Measurements from ENCODE around the gene TSPAN18.

Gene TSPAN18

DNA sequence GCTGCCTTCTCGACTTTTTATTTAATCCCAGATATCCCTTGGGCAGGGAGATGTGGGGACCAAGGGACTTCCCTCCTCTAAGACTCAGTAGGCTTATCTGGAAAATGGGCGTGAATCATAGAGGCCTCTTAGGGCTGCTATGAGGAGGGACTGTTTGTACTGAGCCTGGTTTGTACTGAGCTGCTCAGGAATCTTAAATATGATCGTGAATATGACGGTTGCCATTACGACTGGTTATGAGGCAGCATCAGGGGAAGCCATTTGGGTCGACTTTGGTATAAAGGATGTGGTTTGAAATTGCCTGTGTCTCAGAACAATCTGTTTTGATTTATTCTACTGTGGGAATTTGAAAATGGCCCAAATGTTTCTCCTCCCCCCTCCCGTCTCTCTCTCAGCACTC, 20.6 kb downstream of the TSPAN18 start:
- Histone ChIP-seq H3K14ac (ENCODE audit: low read length) (no peak overlapping the region), H3K27ac (replicated peaks; ENCODE audit: low read length) (no peak overlapping the region), H3K23ac (ENCODE audit: low read depth, low read length, poor library complexity) (no peak overlapping the region), H3K9ac (ENCODE audit: low read depth, low read length, poor library complexity) (no peak overlapping the region), H2BK15ac (ENCODE audit: low read length) (no peak overlapping the region), H3K27me3 (ENCODE audit: control insufficient read depth in 3 of 3, insufficient read depth in 3 of 3, low read depth in 1 of 3, low read length in 3 of 3) (no peaks in the 10 kb centered on the region), H2AFZ (ENCODE audit: low read length) (no peak overlapping the region), H3K9me3 (replicated peaks in 1 of 2; ENCODE audit: control insufficient read depth in 2 of 2, insufficient read depth in 1 of 2, low read depth in 1 of 2, low read length in 2 of 2) (peaks cover 0 to 5% of the 10 kb centered on the region in 2 donors), H3K4me3 (ENCODE audit: low read length in 2 of 2) (no peak overlapping the region), H2BK12ac (ENCODE audit: low read length) (no peak overlapping the region), H2AK5ac (ENCODE audit: low read depth, low read length) (no peak overlapping the region), H4K8ac (ENCODE audit: low read depth, low read length) (no peak overlapping the region), H3K4me1 (ENCODE audit: control insufficient read depth in 2 of 2, insufficient read depth in 1 of 2, low read depth in 1 of 2, low read length in 2 of 2) (peaks cover 9 to 16% of the 10 kb centered on the region in 2 donors), H3K36me3 (replicated peaks in 1 of 2; ENCODE audit: control insufficient read depth in 2 of 2, insufficient read depth in 2 of 2, low read length in 2 of 2) (peaks cover 3 to 10% of the 10 kb centered on the region in 2 donors), H3K4me2 (ENCODE audit: insufficient read depth, low read length, poor library complexity, severe bottlenecking) (no peak overlapping the region), H3K18ac (ENCODE audit: low read length) (peak overlapping the region; percentile 27), H4K91ac (ENCODE audit: low read depth, low read length, poor library complexity) (no peak overlapping the region), H2BK5ac (ENCODE audit: low read length) (no peak overlapping the region), H2BK120ac (ENCODE audit: low read depth, low read length) (no peak overlapping the region), H3K79me1 (ENCODE audit: low read depth, low read length) (peaks cover 15% of the 10 kb centered on the region), H3K4ac (ENCODE audit: low read length) (no peak overlapping the region)
- WGBS, 2 donors (ENCODE audit: extremely low coverage in 2 of 2, insufficient read length in 2 of 2, insufficient replicate concordance in 1 of 2) = no CpG with 5 or more reads among the region's 7 CpGs
- no peak for DNase-seq (ENCODE audit: low spot score)

DNA sequence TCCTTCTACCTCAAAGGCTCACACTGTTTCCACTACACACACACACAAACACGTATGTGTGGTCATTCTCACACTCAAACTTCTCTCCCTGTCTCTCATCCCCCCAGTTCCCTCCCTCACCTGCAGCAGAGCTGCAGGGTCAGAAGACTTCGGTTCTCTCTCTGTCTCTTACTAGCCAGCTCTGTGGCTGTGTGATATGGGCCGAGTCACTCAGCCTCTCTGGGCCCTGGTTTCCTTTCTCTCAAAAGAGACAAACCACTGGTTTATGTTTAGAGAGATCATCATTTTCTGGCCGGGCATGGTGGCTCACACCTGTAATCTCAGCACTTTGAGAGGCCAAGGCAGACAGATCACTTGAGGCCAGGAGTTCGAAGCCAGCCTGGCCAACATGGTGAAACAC, 21.1 kb downstream of the TSPAN18 start:
- no CpG with 5 or more reads among the region's 5 CpGs for WGBS, 2 donors (ENCODE audit: extremely low coverage in 2 of 2, insufficient read length in 2 of 2, insufficient replicate concordance in 1 of 2)
- peaks cover 15% of the 10 kb centered on the region for H3K79me1 ChIP-seq (ENCODE audit: low read depth, low read length)

DNA sequence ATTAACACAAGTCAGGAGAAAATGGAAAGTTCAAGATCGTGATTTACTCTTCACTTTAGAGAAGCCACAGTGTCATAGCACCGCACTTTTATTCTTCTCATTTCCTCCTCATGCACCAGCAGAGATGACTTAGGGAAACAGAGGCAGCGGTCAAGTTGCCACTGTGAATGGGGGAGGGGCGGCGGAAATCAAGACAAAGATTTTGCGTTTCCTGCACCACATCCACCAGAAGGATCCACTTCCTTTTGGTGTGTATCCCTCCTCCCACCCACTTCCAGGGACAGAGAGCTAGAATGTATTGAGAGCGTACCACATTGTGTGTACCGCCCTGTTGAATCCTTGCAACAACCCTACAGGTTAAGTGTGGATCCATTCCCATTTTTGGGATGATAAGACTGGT, 21.8 kb downstream of the TSPAN18 start:
- WGBS, 2 donors (ENCODE audit: extremely low coverage in 2 of 2, insufficient read length in 2 of 2, insufficient replicate concordance in 1 of 2) = no CpG with 5 or more reads among the region's 8 CpGs
- Histone ChIP-seq H3K4me2 (ENCODE audit: insufficient read depth, low read length, poor library complexity, severe bottlenecking) (no peak overlapping the region), H2BK5ac (ENCODE audit: low read length) (no peak overlapping the region), H3K4ac (ENCODE audit: low read length) (no peak overlapping the region), H3K36me3 (replicated peaks in 1 of 2; ENCODE audit: control insufficient read depth in 2 of 2, insufficient read depth in 2 of 2, low read length in 2 of 2) (peaks cover 3 to 5% of the 10 kb centered on the region in 2 donors), H3K4me1 (ENCODE audit: control insufficient read depth in 2 of 2, insufficient read depth in 1 of 2, low read depth in 1 of 2, low read length in 2 of 2) (peaks cover 4 to 7% of the 10 kb centered on the region in 2 donors), H3K9me3 (replicated peaks in 1 of 2; ENCODE audit: control insufficient read depth in 2 of 2, insufficient read depth in 1 of 2, low read depth in 1 of 2, low read length in 2 of 2) (peaks cover 0 to 5% of the 10 kb centered on the region in 2 donors), H3K79me1 (ENCODE audit: low read depth, low read length) (peaks cover 15% of the 10 kb centered on the region), H3K27ac (replicated peaks; ENCODE audit: low read length) (no peak overlapping the region), H3K18ac (ENCODE audit: low read length) (no peak overlapping the region), H3K14ac (ENCODE audit: low read length) (no peak overlapping the region), H4K8ac (ENCODE audit: low read depth, low read length) (no peak overlapping the region), H3K4me3 (ENCODE audit: low read length in 2 of 2) (peak overlapping the region in 1 of 2 donors; percentile 9), H3K27me3 (ENCODE audit: control insufficient read depth in 3 of 3, insufficient read depth in 3 of 3, low read depth in 1 of 3, low read length in 3 of 3) (no peaks in the 10 kb centered on the region), H4K91ac (ENCODE audit: low read depth, low read length, poor library complexity) (no peak overlapping the region), H2BK120ac (ENCODE audit: low read depth, low read length) (no peak overlapping the region), H2AFZ (ENCODE audit: low read length) (no peak overlapping the region), H2AK5ac (ENCODE audit: low read depth, low read length) (no peak overlapping the region), H3K9ac (ENCODE audit: low read depth, low read length, poor library complexity) (no peak overlapping the region), H3K23ac (ENCODE audit: low read depth, low read length, poor library complexity) (no peak overlapping the region), H2BK15ac (ENCODE audit: low read length) (no peak overlapping the region), H2BK12ac (ENCODE audit: low read length) (no peak overlapping the region)
- no peak for DNase-seq (ENCODE audit: low spot score)

More for the DNA sequence above, 21.1 kb downstream of the TSPAN18 start:
- Histone ChIP-seq H3K9me3 (replicated peaks in 1 of 2; ENCODE audit: control insufficient read depth in 2 of 2, insufficient read depth in 1 of 2, low read depth in 1 of 2, low read length in 2 of 2) (peaks cover 0 to 5% of the 10 kb centered on the region in 2 donors), H2BK120ac (ENCODE audit: low read depth, low read length) (no peak overlapping the region), H4K91ac (ENCODE audit: low read depth, low read length, poor library complexity) (no peak overlapping the region), H3K18ac (ENCODE audit: low read length) (peak overlapping the region; percentile 27), H3K4me1 (ENCODE audit: control insufficient read depth in 2 of 2, insufficient read depth in 1 of 2, low read depth in 1 of 2, low read length in 2 of 2) (peaks cover 9 to 11% of the 10 kb centered on the region in 2 donors), H2BK5ac (ENCODE audit: low read length) (no peak overlapping the region), H3K9ac (ENCODE audit: low read depth, low read length, poor library complexity) (no peak overlapping the region), H3K4me3 (ENCODE audit: low read length in 2 of 2) (no peak overlapping the region), H3K14ac (ENCODE audit: low read length) (no peak overlapping the region), H3K23ac (ENCODE audit: low read depth, low read length, poor library complexity) (no peak overlapping the region), H4K8ac (ENCODE audit: low read depth, low read length) (no peak overlapping the region), H3K36me3 (replicated peaks in 1 of 2; ENCODE audit: control insufficient read depth in 2 of 2, insufficient read depth in 2 of 2, low read length in 2 of 2) (peaks cover 3 to 5% of the 10 kb centered on the region in 2 donors), H2BK12ac (ENCODE audit: low read length) (no peak overlapping the region), H3K27ac (replicated peaks; ENCODE audit: low read length) (no peak overlapping the region), H2AFZ (ENCODE audit: low read length) (no peak overlapping the region), H3K4ac (ENCODE audit: low read length) (no peak overlapping the region), H2BK15ac (ENCODE audit: low read length) (no peak overlapping the region), H2AK5ac (ENCODE audit: low read depth, low read length) (no peak overlapping the region), H3K27me3 (ENCODE audit: control insufficient read depth in 3 of 3, insufficient read depth in 3 of 3, low read depth in 1 of 3, low read length in 3 of 3) (no peaks in the 10 kb centered on the region), H3K4me2 (ENCODE audit: insufficient read depth, low read length, poor library complexity, severe bottlenecking) (no peak overlapping the region)
- DNase-seq (ENCODE audit: low spot score) = no peak

DNA sequence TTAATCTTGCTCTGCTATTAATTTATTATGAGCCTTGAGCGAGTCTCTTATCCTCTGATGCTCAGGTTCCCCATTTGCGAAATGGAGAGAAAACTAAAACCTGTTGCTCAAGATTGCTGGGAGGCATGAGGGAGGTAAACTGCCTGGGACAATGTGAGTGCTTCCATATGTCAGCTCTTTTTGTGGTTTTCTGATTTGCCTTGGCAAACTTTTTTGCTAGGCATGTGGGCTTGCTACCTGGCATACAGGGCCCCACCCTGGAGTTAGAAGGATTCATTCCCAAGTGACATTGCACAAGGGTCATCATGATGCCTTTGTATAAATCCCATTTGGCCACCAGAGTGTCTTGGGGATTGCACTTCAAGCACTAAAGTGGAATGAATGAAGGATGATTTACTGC, 22.4 kb downstream of the TSPAN18 start:
- Histone ChIP-seq H2AK5ac (ENCODE audit: low read depth, low read length) (no peak overlapping the region), H3K9ac (ENCODE audit: low read depth, low read length, poor library complexity) (no peak overlapping the region), H3K27me3 (ENCODE audit: control insufficient read depth in 3 of 3, insufficient read depth in 3 of 3, low read depth in 1 of 3, low read length in 3 of 3) (no peaks in the 10 kb centered on the region), H2BK15ac (ENCODE audit: low read length) (no peak overlapping the region), H3K27ac (replicated peaks; ENCODE audit: low read length) (no peak overlapping the region), H2BK120ac (ENCODE audit: low read depth, low read length) (no peak overlapping the region), H2AFZ (ENCODE audit: low read length) (no peak overlapping the region), H3K18ac (ENCODE audit: low read length) (no peak overlapping the region), H3K4me2 (ENCODE audit: insufficient read depth, low read length, poor library complexity, severe bottlenecking) (no peak overlapping the region), H3K79me1 (ENCODE audit: low read depth, low read length) (peaks cover 15% of the 10 kb centered on the region), H3K4ac (ENCODE audit: low read length) (no peak overlapping the region), H4K8ac (ENCODE audit: low read depth, low read length) (no peak overlapping the region), H3K4me3 (ENCODE audit: low read length in 2 of 2) (no peak overlapping the region), H4K91ac (ENCODE audit: low read depth, low read length, poor library complexity) (no peak overlapping the region), H2BK12ac (ENCODE audit: low read length) (no peak overlapping the region), H3K4me1 (ENCODE audit: control insufficient read depth in 2 of 2, insufficient read depth in 1 of 2, low read depth in 1 of 2, low read length in 2 of 2) (peaks cover under 1 to 6% of the 10 kb centered on the region in 2 donors), H3K23ac (ENCODE audit: low read depth, low read length, poor library complexity) (no peak overlapping the region), H3K9me3 (replicated peaks in 1 of 2; ENCODE audit: control insufficient read depth in 2 of 2, insufficient read depth in 1 of 2, low read depth in 1 of 2, low read length in 2 of 2) (peaks cover 0 to 5% of the 10 kb centered on the region in 2 donors), H3K36me3 (replicated peaks in 1 of 2; ENCODE audit: control insufficient read depth in 2 of 2, insufficient read depth in 2 of 2, low read length in 2 of 2) (peaks cover 3 to 5% of the 10 kb centered on the region in 2 donors), H2BK5ac (ENCODE audit: low read length) (no peak overlapping the region), H3K14ac (ENCODE audit: low read length) (no peak overlapping the region)
- no CpG with 5 or more reads among the region's 2 CpGs for WGBS, 2 donors (ENCODE audit: extremely low coverage in 2 of 2, insufficient read length in 2 of 2, insufficient replicate concordance in 1 of 2)
- DNase-seq (ENCODE audit: low spot score) = no peak
